LNCaP clone FGC (cell line): ENCODE measurements around the gene SPATA12.
A peak's percentile ranks its signal among the peaks of the same experiment; 100 is the strongest.
"Not testable (repeated sequence)": the region's sequence is repeated elsewhere in the genome, so short reads cannot be mapped to it uniquely, and the experiment has no call there.

Experiments
- DNase-seq: peaks from one replicate; pipeline ENCODE4 v3.0.0-alpha.2; 2011; ENCODE audit warnings: low read depth
- H3K4me3 ChIP-seq: 2 replicates; pipeline ENCODE4 v1.5.1; 2011; ENCODE audit warnings: mild to moderate bottlenecking, low read depth, low read length, control low read depth
- CTCF ChIP-seq: IDR thresholded peaks from 2 replicates; pipeline ENCODE4 v1.5.1; 2012; ENCODE audit warnings: mild to moderate bottlenecking; ENCODE audit not compliant: control insufficient read depth, insufficient read depth; ENCODE audit errors: extremely low read depth

SPATA12 gene

GRCh38 chr3:57079474-57079831 is 19.0 kb downstream of the SPATA12 start:
- no peak for TF ChIP-seq CTCF
- peak overlapping the region; percentile 52 for H3K4me3 ChIP-seq
- DNase-seq: no peak

GRCh38 chr3:57080171-57080570 is 19.7 kb downstream of the SPATA12 start:
- DNase-seq: no peak
- TF ChIP-seq CTCF: no peak

GRCh38 chr3:57081173-57081572 is 20.7 kb downstream of the SPATA12 start:
- no peak overlapping the region for H3K4me3 ChIP-seq
- TF ChIP-seq CTCF: no peak
- DNase-seq: no peak

More at GRCh38 chr3:57080171-57080570, 19.7 kb downstream of the SPATA12 start:
- H3K4me3 ChIP-seq: no peak overlapping the region

- H3K4me3 ChIP-seq: no peak overlapping the region
- no peak for DNase-seq
- no peak for TF ChIP-seq CTCF
Observed at GRCh38 chr3:57082481-57082880, 22.0 kb downstream of the SPATA12 start.

- DNase-seq, H3K4me3 ChIP-seq: not testable (repeated sequence)
Observed at GRCh38 chr3:57083266-57083995, 23.0 kb downstream of the SPATA12 start.

- DNase-seq: no peak
- TF ChIP-seq CTCF: no peak
- H3K4me3 ChIP-seq: no peak overlapping the region
Observed at GRCh38 chr3:57085211-57085610, 24.7 kb downstream of the SPATA12 start.

- DNase-seq: no peak
- no peak overlapping the region for H3K4me3 ChIP-seq
- TF ChIP-seq CTCF: no peak
Observed at GRCh38 chr3:57086201-57086600, 25.7 kb downstream of the SPATA12 start.
